ENCODE measurements around the gene RBMX.
"Not testable (repeated sequence)": the region's sequence is repeated elsewhere in the genome, so short reads cannot be mapped to it uniquely, and the experiment has no call there.

Gene RBMX

GRCh38 chrX:136874114-136874513 lies 6.4 kb downstream of the RBMX start:
- DNase-seq: not testable (repeated sequence)

GRCh38 chrX:136873210-136873609 lies 7.3 kb downstream of the RBMX start:
- not testable (repeated sequence) for DNase-seq

- no peak for DNase-seq
Measured at GRCh38 chrX:136872091-136872700, 8.3 kb downstream of the RBMX start.

- no peak for DNase-seq
Measured at GRCh38 chrX:136870064-136870463, 10.5 kb downstream of the RBMX start.

GRCh38 chrX:136868283-136869055 lies 12.1 kb downstream of the RBMX start:
- no peak for DNase-seq

GRCh38 chrX:136867518-136867917 lies 13.0 kb downstream of the RBMX start:
- no peak for DNase-seq

DNA sequence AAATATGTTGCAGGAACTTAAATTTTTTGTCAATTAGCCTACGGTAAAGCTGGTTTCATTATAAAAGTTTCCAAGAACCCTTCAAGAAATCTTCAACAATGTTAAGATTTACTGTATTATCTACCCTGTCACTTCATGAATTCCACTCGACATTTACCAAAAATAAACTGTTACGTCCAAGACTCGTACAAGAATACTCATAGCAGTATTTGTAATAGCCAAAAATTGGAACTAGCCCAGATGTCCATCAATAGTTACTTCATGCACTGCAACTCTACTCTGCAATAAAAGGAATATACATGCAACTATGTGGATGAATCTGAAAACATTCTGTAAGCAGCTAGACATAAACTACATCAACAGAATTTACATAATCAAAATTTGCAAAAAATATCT lies 13.4 kb downstream of the RBMX start:
- no peak for DNase-seq

GRCh38 chrX:136866337-136867095 lies 14.0 kb downstream of the RBMX start:
- no peak for DNase-seq

DNA sequence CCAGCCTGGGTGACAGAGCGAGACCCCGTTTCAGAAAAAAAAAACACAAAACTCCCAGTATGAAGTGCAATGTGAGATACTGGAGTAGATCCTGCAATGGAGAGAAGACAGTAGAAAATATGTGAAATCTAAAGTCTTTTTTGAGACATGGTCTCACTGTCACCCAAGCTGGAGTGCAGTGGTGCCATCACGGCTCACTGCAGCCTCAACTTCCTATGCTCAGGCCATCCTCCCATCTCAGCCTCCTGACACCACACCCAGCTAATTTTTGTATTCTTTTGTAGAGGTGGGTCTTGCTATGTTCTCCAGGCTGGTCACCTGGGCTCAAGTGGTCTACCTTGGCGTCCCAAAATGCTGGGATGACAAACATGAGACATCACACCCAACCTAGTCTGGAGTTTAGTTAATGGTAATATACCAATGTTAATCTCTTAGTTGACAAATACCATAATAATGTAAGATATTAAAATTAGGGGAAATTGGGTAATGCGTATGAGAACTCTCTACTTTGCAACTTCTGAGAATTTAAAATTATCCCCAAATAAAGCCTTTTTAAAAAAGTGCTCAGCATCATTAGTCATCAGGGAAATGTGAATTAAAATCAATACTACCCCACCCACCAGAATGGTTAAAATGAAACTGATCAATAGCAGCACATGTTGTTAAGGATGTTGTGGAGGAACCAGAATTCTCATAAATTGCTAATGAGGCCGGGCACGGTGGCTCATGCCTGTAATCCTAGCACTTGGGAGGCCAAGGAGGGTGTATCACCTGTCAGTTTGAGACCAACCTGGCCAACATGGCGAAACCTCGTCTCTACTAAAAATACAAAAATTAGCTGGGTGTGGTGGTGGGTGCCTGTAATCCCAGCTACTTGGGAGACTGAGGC lies 15.0 kb downstream of the RBMX start:
- no peak for DNase-seq

- DNase-seq: no peak
Measured at GRCh38 chrX:136863826-136864225, 16.7 kb downstream of the RBMX start.

- DNase-seq: no peak
Measured at GRCh38 chrX:136862546-136862945, 18.0 kb downstream of the RBMX start.

GRCh38 chrX:136861877-136862276 lies 18.6 kb downstream of the RBMX start:
- DNase-seq: no peak

GRCh38 chrX:136858007-136858756 lies 22.3 kb downstream of the RBMX start:
- no peak for DNase-seq

DNA sequence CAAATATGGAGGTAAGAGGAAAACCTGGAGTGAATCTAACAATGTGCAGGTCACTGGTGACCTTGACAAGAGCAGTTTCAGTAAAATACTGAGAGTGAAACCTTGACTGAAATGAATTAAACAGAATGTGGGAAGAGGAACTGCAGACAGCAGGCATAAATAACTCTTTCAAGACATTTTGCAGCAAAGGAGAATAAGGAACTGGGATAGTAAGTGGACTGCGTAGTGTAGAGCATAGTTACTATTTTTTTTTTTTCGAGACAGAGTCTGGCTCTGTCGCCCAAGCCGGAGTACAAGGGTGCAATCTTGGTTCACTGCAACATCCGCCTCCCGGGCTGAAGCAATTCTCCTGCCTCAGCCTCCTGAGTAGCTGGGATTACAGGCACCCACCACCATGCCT lies 24.0 kb downstream of the RBMX start:
- no peak for DNase-seq

- no peak for DNase-seq
Measured at GRCh38 chrX:136856050-136856449, 24.5 kb downstream of the RBMX start.

GRCh38 chrX:136851526-136851925 lies 29.0 kb downstream of the RBMX start:
- no peak for DNase-seq

DNA sequence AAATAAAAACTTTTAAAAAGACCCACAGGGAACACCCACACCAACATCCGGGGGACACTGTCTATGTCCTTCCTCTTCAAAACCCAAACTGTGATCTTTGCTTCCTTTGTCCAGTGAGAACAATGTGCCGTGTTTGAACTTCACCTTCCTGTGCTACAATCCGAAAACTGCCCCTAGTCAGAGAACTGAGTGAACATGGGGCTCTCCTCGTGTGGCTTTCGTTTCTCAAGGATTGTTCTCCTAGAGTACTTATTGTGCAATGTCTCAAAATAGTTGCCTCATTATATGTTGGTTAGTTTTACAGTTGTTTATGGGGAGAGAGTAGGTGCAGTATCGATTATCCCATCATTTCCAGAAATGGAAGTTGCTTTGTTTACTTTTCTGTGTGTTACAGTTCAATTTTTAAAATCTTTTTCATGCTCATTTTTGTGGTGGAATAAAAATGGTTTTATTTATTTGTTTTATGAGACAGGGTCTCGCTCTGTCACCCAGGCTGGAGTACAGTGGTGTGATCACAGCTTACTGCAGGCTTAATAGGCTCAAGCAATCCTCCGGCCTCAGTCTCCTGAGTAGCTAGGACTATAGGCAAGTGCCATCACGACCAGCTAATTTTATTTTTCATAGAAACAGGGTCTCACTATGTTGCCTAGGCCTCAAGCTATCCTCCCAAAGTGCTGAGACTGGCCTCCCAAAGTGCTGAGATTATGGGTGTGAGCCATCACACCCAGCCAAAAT lies 29.9 kb downstream of the RBMX start:
- no peak for DNase-seq

- no peak for DNase-seq
Measured at GRCh38 chrX:136849395-136849794, 31.1 kb downstream of the RBMX start.

DNA sequence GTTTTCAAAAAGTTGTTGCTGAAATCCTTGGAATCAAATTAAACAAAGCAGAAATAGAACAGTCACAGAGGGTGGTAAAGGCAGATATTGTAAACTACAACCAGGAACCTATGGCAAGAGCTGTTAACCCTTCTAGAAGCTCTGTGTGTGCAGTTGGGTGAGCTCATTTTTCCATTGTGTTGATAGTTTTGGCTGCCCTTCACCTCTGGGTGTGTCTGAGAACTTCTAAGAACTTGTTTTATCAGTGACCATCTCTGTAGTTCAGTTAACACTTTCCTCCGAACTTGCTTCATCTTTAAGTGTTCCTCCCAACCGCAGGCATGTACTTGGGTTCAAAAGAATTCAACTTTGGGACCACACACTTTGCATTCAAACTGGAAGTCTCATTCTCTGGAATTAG lies 32.7 kb downstream of the RBMX start:
- DNase-seq: no peak

DNA sequence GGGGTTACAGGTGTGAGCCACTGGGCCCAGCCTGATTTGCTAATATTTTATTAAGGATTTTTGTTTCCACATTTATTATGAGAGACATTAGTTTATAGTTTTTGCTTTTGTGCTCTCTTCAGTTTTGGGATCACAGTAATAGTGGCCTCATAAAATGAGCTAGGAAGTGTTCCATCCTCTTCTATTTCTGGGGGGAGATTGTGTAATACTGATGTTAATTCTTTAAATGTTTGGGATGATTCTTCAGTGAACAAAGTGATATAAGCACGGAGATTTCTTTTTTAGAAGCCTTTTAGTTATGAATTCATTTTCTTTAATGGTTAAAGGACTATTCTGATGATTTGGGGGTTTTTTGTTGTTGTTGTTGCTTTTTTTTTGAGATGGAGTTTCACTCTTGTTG lies 41.3 kb downstream of the RBMX start:
- DNase-seq: no peak

DNA sequence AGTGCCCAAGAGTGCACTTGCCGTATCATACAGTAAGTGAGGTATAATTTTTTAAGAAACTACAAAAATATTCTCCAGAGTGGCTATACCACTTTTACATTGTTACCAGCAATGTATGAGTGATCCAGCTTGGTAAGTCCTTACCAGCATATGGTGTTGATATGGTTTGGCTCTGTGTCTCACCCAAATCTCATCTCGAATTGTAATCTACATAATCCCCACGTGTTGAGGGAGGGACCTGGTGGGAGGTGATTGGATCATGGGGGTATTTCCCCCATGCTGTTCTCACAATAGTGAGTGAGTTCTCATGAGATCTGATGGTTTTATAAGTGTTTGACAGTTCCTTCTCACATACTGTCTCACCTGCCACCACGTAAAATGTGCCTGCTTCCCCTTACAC lies 44.8 kb downstream of the RBMX start:
- DNase-seq: no peak

DNA sequence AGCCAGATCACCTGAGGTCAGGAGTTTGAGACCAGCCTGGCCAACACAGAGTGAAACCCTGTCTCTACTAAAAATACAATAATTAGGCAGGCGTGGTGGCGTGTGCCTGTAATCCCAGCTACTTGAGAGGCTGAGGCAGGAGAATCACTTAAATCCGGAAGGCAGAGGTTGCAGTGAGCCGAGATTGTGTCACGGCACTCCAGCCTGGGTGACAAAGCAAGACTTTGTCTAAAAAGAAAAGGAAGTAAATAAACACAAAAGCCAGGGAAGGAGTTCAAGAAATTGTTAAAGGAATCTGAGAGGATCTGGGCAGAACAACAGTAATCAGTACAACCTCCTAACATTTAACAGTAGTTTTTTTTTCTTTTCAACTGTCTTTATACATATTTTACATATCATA lies 51.1 kb downstream of the RBMX start:
- no peak for DNase-seq

All from NCI-H345 (cell line).